HepG2 (cell line): ENCODE results near the gene OR2W1.

Experiments used
- CTCF ChIP-seq: sonication (generic); formaldehyde crosslinking; IDR thresholded peaks from 2 replicates; pipeline ENCODE4 v1.5.0; 2020; ENCODE audit warnings: mild to moderate bottlenecking, missing genetic modification reagents, moderate library complexity
- EZH2 ChIP-seq: conservative IDR thresholded peaks from 2 replicates; pipeline ENCODE4 v1.6.1; 2012; ENCODE audit warnings: mild to moderate bottlenecking, low read depth, low read length, moderate library complexity
- HNRNPH1 ChIP-seq: fragments of 200-400 bp; formaldehyde crosslinking; optimal IDR thresholded peaks from 2 replicates; pipeline ENCODE3; 2017; ENCODE audit warnings: mild to moderate bottlenecking, low read depth, low read length
- JUN ChIP-seq: sonication (generic); formaldehyde crosslinking; IDR thresholded peaks from 2 replicates; pipeline ENCODE4 v1.4.0; 2020; ENCODE audit warnings: mild to moderate bottlenecking, missing genetic modification reagents
- MLXIP ChIP-seq: sonication (generic); formaldehyde crosslinking; IDR thresholded peaks from 2 replicates; pipeline ENCODE4 v1.9.0; 2021; ENCODE audit warnings: missing genetic modification reagents, borderline replicate concordance
- NCOR1 ChIP-seq: fragments of 200-600 bp; sonication (generic); IDR thresholded peaks from 2 replicates; pipeline ENCODE4 v1.7.0; 2017; ENCODE audit warnings: antibody characterized with exemption, low read length, borderline replicate concordance
- NFE2L1 ChIP-seq: sonication (generic); formaldehyde crosslinking; IDR thresholded peaks from 2 replicates; pipeline ENCODE4 v1.4.0; 2020; ENCODE audit warnings: missing genetic modification reagents, mild to moderate bottlenecking, borderline replicate concordance
- PATZ1 ChIP-seq: sonication (generic); formaldehyde crosslinking; IDR thresholded peaks from 2 replicates; pipeline ENCODE4 v1.4.0; 2020; ENCODE audit warnings: missing genetic modification reagents
- RAD21 ChIP-seq: fragments of 450-650 bp; formaldehyde crosslinking; IDR thresholded peaks from 2 replicates; pipeline ENCODE4 v1.5.0; 2020; ENCODE audit warnings: mild to moderate bottlenecking
- RBM39 ChIP-seq: fragments of 200-400 bp; formaldehyde crosslinking; IDR thresholded peaks from one replicate; pipeline ENCODE4 v1.6.1; 2018; ENCODE audit warnings: antibody characterized with exemption, mild to moderate bottlenecking, low read depth, low read length; ENCODE audit not compliant: poor library complexity, severe bottlenecking
- SNAPC5 ChIP-seq: sonication (generic); formaldehyde crosslinking; IDR thresholded peaks from 2 replicates; pipeline ENCODE4 v1.8.1; 2023; ENCODE audit warnings: mild to moderate bottlenecking, missing genetic modification reagents, borderline replicate concordance
- ZBTB21 ChIP-seq: sonication (generic); formaldehyde crosslinking; IDR thresholded peaks from 2 replicates; pipeline ENCODE4 v1.4.0; 2020; ENCODE audit warnings: missing genetic modification reagents
- ZBTB4 ChIP-seq: sonication (generic); formaldehyde crosslinking; IDR thresholded peaks from 2 replicates; pipeline ENCODE4 v1.4.0; 2020; ENCODE audit warnings: missing genetic modification reagents, mild to moderate bottlenecking, borderline replicate concordance
- ZNF816 ChIP-seq: sonication (generic); formaldehyde crosslinking; IDR thresholded peaks from 2 replicates; pipeline ENCODE4 v1.8.0; 2022; ENCODE audit warnings: missing genetic modification reagents, mild to moderate bottlenecking, borderline replicate concordance

- no peak for TF ChIP-seq RAD21
- TF ChIP-seq CTCF (CRISPR knock-in tag): no peak
- TF ChIP-seq MLXIP (CRISPR knock-in tag): no peak
- TF ChIP-seq ZBTB4: no peak
- TF ChIP-seq ZBTB21 (CRISPR knock-in tag): no peak
- TF ChIP-seq NCOR1: no peak
- no peak for TF ChIP-seq RBM39
- no peak for TF ChIP-seq JUN
- TF ChIP-seq EZH2: no peak
- no peak for TF ChIP-seq SNAPC5 (CRISPR knock-in tag)
- no peak for TF ChIP-seq NFE2L1 (CRISPR knock-in tag)
- TF ChIP-seq PATZ1 (CRISPR knock-in tag): no peak
- TF ChIP-seq HNRNPH1: no peak
- TF ChIP-seq ZNF816: no peak
These were observed 39.6 kb downstream of the OR2W1 start, which contains the start of gene ZNF311 for GRCh38 chr6:29005183-29005885.
